ENCODE measurements around the gene TRPM3.

Gene TRPM3

GRCh38 chr9:70935856-70936255 is 185.6 kb downstream of the TRPM3 start:
- TF ChIP-seq, protein P1, sequence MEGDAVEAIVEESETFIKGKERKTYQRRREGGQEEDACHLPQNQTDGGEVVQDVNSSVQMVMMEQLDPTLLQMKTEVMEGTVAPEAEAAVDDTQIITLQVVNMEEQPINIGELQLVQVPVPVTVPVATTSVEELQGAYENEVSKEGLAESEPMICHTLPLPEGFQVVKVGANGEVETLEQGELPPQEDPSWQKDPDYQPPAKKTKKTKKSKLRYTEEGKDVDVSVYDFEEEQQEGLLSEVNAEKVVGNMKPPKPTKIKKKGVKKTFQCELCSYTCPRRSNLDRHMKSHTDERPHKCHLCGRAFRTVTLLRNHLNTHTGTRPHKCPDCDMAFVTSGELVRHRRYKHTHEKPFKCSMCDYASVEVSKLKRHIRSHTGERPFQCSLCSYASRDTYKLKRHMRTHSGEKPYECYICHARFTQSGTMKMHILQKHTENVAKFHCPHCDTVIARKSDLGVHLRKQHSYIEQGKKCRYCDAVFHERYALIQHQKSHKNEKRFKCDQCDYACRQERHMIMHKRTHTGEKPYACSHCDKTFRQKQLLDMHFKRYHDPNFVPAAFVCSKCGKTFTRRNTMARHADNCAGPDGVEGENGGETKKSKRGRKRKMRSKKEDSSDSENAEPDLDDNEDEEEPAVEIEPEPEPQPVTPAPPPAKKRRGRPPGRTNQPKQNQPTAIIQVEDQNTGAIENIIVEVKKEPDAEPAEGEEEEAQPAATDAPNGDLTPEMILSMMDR (IDR thresholded peaks at IDR 0.05; ENCODE audit: low read length, missing control alignments): no peak
- no peak overlapping the region for H3K4me3 ChIP-seq (replicated peaks; ENCODE audit: low read depth, low read length)
- no peak for DNase-seq (ENCODE audit: low read depth)

DNA sequence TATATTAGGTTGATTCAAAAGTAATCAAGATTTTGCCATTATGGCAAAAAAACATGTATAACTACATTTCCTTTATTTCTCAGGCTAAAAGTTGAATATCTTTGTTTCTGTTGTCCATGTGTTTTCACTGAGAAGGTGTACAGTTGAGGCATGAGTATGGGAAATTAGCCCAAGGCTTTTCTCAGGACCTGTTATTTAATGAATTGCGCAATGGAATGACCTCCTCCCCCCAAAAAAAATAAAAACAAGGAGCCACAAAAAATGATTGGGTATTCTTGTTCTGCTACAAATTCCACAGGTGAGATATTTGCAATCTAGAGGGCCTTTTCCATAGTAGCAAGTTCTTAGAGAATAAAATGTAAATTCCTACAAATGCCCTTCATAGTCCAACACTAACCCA is 186.8 kb downstream of the TRPM3 start:
- no peak overlapping the region for H3K4me3 ChIP-seq (replicated peaks; ENCODE audit: low read depth, low read length)
- TF ChIP-seq, protein P1 (IDR thresholded peaks at IDR 0.05; ENCODE audit: low read length, missing control alignments): no peak
- DNase-seq (ENCODE audit: low read depth): no peak

DNA sequence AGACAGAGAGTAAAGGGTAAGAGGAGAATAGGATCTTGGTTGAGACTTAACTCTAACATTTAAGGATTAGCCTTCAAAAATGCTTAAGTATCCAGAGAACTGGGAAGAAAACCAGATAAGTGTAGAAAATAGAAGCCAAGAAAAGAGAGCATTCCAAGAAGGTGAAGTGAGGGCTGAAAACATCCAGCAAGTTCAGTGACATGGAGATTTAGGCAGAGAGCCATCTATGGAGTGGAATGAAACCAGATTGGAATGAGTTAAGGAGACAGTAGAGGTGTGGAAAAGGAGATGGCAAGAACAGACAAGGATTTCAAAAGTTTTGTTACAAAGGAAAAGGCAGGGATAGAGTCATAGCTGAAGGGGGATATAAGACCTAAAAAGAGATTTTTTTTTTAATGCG is 188.1 kb downstream of the TRPM3 start:
- TF ChIP-seq, protein P1 (IDR thresholded peaks at IDR 0.05; ENCODE audit: low read length, missing control alignments): no peak
- DNase-seq (ENCODE audit: low read depth): peak; percentile 37
- H3K4me3 ChIP-seq (replicated peaks; ENCODE audit: low read depth, low read length): no peak overlapping the region

DNA sequence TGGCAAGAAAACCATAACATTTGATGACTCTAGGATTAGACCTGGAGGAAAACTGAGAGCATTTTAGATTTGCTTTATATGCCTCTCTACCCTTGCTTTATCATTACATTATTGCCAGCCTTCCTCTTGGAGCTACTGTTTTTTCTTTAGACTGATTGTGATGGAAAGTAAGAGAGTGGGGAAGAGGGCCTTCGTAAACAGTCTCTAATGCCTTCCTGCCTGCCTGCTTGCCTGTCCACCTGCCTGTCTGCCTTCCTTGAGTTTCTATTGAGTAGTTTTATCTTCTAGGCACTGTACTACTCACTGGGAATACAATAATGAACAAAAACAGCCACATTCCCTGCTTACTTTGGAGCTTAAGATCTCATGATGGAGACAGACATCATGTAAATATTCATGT is 189.3 kb downstream of the TRPM3 start:
- H3K4me3 ChIP-seq (replicated peaks; ENCODE audit: low read depth, low read length): no peak overlapping the region
- DNase-seq (ENCODE audit: low read depth): no peak
- TF ChIP-seq, protein P1 (IDR thresholded peaks at IDR 0.05; ENCODE audit: low read length, missing control alignments): no peak

- H3K4me3 ChIP-seq (replicated peaks; ENCODE audit: low read depth, low read length): no peak overlapping the region
- TF ChIP-seq, protein P1 (IDR thresholded peaks at IDR 0.05; ENCODE audit: low read length, missing control alignments): no peak
- no peak for DNase-seq (ENCODE audit: low read depth)
These were observed 193.9 kb downstream of the TRPM3 start for GRCh38 chr9:70927530-70927929.

- peak overlapping the region; percentile 50 for H3K4me3 ChIP-seq (replicated peaks; ENCODE audit: low read depth, low read length)
- peak; percentile 94 for DNase-seq (ENCODE audit: low read depth)
- TF ChIP-seq, protein P1 (IDR thresholded peaks at IDR 0.05; ENCODE audit: low read length, missing control alignments): peak; percentile 97
These were observed 196.4 kb downstream of the TRPM3 start for GRCh38 chr9:70924895-70925547.

GRCh38 chr9:70924380-70924779 is 197.0 kb downstream of the TRPM3 start:
- peak overlapping the region; percentile 50 for H3K4me3 ChIP-seq (replicated peaks; ENCODE audit: low read depth, low read length)
- DNase-seq (ENCODE audit: low read depth): peak; percentile 86
- TF ChIP-seq, protein P1 (IDR thresholded peaks at IDR 0.05; ENCODE audit: low read length, missing control alignments): no peak
